Measurements from ENCODE around the gene UBE2D4.
"Not testable (repeated sequence)": the region's sequence is repeated elsewhere in the genome, so short reads cannot be mapped to it uniquely, and the experiment has no call there.

DNA sequence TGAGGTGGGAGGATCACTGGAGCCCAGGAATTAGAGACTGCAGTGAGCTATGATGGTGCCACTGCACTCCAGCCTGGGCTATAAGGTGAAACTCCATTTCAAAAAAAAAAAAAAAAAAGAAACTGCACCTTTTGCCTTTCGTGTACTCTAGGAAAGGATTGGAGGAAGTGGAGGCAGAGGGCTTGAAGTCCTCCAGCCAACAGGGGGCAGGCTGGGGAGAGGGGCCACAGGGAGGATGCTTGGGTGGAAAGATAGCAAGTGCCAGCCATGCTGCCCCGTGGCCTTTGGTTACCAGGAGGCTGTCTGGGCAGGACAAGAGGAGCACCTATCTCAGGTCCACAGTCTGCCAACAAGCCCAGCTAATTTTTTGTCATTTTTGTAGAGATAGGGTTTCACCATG lies 57.5 kb downstream of the UBE2D4 start:
- TF ChIP-seq, protein P1, sequence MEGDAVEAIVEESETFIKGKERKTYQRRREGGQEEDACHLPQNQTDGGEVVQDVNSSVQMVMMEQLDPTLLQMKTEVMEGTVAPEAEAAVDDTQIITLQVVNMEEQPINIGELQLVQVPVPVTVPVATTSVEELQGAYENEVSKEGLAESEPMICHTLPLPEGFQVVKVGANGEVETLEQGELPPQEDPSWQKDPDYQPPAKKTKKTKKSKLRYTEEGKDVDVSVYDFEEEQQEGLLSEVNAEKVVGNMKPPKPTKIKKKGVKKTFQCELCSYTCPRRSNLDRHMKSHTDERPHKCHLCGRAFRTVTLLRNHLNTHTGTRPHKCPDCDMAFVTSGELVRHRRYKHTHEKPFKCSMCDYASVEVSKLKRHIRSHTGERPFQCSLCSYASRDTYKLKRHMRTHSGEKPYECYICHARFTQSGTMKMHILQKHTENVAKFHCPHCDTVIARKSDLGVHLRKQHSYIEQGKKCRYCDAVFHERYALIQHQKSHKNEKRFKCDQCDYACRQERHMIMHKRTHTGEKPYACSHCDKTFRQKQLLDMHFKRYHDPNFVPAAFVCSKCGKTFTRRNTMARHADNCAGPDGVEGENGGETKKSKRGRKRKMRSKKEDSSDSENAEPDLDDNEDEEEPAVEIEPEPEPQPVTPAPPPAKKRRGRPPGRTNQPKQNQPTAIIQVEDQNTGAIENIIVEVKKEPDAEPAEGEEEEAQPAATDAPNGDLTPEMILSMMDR (IDR thresholded peaks at IDR 0.05; ENCODE audit: borderline replicate concordance, extremely low read depth, low read length, poor library complexity, severe bottlenecking): peak; percentile 27
- TF ChIP-seq EZH2 (IDR thresholded peaks at IDR 0.05; ENCODE audit: borderline replicate concordance, low read depth, low read length, severe bottlenecking): not testable (repeated sequence)

Measured in DND-41 (cell line).